BLaER1 treated with 17β-estradiol and CSF1 and Interleukin-3, amounts not matched to agents 10 nM and 100 nM (cell line): Measurements from ENCODE around the gene FBN1.

Experiments used
- H3K27ac ChIP-seq, 11 experiments: shearing (Covaris generic); formaldehyde crosslinking; 2 replicates each; pipeline ENCODE4 v1.8.1; 2022
- H3K27me3 ChIP-seq, 11 experiments: shearing (Covaris generic); formaldehyde crosslinking; 2 replicates each; pipeline ENCODE4 v1.8.1; 2022
- H3K36me3 ChIP-seq, 11 experiments: shearing (Covaris generic); formaldehyde crosslinking; 2 replicates each; pipeline ENCODE4 v1.8.1; 2022
- H3K4me1 ChIP-seq, 10 experiments: shearing (Covaris generic); formaldehyde crosslinking; 2 replicates each; pipeline ENCODE4 v1.8.1; 2022
- H3K4me2 ChIP-seq, 11 experiments: shearing (Covaris generic); formaldehyde crosslinking; 2 replicates each; pipeline ENCODE4 v1.8.1; 2022
- H3K4me3 ChIP-seq, 10 experiments: shearing (Covaris generic); formaldehyde crosslinking; 2 replicates each; pipeline ENCODE4 v1.8.1; 2022
- H3K9ac ChIP-seq, 11 experiments: shearing (Covaris generic); formaldehyde crosslinking; 2 replicates each; pipeline ENCODE4 v1.8.1; 2022
- H3K9me3 ChIP-seq, 11 experiments: shearing (Covaris generic); formaldehyde crosslinking; replicated peaks in 1 of 11; 2 replicates each; pipeline ENCODE4 v1.8.1; 2022
- H4K20me1 ChIP-seq, 11 experiments: shearing (Covaris generic); formaldehyde crosslinking; 2 replicates each; pipeline ENCODE4 v1.8.1; 2022
- Cebpa-rat ChIP-seq, 11 experiments: shearing (Covaris generic); IDR thresholded peaks; 2 replicates each; pipeline ENCODE4 v1.8.1; 2022

Gene FBN1

DNA sequence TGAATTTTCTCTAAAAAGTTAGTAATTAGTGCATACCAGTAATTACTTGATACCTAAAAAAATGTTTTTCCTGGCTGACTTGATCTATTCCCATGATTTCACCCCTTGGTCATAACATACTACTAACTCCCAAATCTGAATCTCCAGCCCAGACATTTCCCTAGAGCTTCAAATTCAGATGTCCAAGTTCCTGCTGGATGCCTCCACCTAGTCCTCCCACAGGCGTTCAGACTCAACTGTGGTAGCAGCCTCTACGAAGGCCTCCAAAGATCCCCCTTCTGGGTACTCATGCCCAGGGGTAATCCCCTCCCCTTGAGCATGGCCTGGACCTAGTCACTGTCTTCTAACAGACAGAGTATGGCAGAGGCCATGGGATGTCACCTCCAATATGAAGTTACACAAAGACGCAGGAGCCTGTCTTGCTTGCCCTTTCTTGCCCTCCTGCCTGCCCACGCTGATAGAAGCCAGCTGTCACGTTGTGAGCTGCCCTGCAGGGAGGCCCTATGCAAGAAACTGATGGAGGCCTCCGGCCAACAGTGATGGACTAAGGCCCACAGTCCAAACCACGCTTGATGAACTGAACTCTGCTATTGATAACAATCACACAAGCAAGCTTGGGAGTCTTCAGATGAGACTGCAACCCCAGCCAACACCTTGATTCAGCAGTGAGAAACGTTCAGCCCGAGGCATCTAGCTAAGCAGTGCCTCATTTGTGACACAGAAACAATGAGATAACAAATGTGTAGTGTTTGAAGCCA is 8.6 kb upstream of the FBN1 start:
- no peak overlapping the region for H3K4me3 ChIP-seq
- H3K4me2 ChIP-seq, result no peak overlapping the region
- no peak overlapping the region for H3K27ac ChIP-seq
- no peaks in the 10 kb centered on the region for H3K27me3 ChIP-seq
- no peaks in the 10 kb centered on the region for H3K36me3 ChIP-seq
- H3K9me3 ChIP-seq, result no peaks in the 10 kb centered on the region
- no peak overlapping the region for H3K9ac ChIP-seq
- no peaks in the 10 kb centered on the region for H4K20me1 ChIP-seq
- no peak for TF ChIP-seq Cebpa-rat (IDR thresholded peaks at IDR 0.05)
- H3K4me1 ChIP-seq, result no peaks in the 10 kb centered on the region

DNA sequence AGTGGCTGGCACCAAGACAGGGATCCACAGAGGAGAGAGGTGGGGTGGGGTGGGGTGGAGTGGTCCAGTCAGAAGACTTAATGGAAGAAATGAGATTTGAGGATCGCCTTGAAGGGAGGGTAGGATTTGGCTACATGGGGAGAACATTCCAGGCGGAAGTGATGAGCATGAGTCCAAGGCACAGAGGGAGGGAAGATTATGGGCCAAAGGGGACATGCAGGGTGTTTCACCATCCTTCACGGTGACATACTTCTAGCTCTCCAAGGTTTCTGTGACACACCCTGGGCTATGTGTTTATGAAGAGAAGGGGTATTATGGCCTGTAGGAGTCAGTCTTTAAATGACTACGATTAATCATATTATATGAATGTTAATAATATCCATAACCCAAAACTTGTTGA is 7.7 kb upstream of the FBN1 start:
- TF ChIP-seq Cebpa-rat (IDR thresholded peaks at IDR 0.05), result no peak

DNA sequence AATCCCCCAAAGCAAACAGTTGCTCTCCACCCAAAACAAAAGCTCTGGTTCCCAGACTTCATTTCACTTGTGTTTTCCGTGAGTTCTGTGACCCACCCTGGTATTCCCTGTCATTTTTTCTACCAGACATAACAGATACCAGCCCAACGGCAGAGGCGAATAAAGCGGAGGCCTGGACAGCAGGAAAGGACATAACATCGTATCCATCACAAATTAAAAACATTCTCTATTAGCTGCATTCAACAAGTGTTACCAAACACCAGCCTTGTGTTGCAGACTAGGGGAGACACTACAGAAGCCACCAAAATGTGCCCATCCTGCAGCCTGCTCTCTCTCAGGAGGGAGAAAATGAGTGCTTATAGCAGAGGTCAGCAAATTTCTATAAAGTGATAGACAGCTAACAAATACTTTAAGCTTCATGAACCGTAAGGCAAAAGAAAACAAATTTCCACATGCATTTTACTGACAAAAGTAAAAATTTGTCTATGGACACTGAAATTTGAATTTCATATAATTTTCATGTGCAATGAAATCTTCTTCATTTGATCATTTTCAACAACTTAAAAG is 7.1 kb upstream of the FBN1 start:
- TF ChIP-seq Cebpa-rat (IDR thresholded peaks at IDR 0.05), result no peak
- Histone ChIP-seq H3K9me3 (no peaks in the 10 kb centered on the region), H3K36me3 (no peaks in the 10 kb centered on the region), H3K27ac (no peak overlapping the region), H4K20me1 (peaks cover 0 to 3% (median 0%) of the 10 kb centered on the region in 11 experiments; a peak in 1 of 22 replicates), H3K4me3 (no peak overlapping the region), H3K4me1 (no peaks in the 10 kb centered on the region), H3K27me3 (peaks cover 0 to 9% (median 8%) of the 10 kb centered on the region in 11 experiments; a peak in 20 of 22 replicates), H3K9ac (no peak overlapping the region), H3K4me2 (no peak overlapping the region)

More for the DNA sequence above, 7.7 kb upstream of the FBN1 start:
- H3K4me3 ChIP-seq, result no peak overlapping the region
- peaks cover 0 to 3% (median 2%) of the 10 kb centered on the region in 11 experiments; a peak in 12 of 22 replicates for H3K27me3 ChIP-seq
- no peaks in the 10 kb centered on the region for H3K9me3 ChIP-seq
- H3K27ac ChIP-seq, result no peak overlapping the region
- no peak overlapping the region for H3K9ac ChIP-seq
- H4K20me1 ChIP-seq, result no peaks in the 10 kb centered on the region; a peak in 1 of 22 replicates
- no peak overlapping the region for H3K4me2 ChIP-seq
- H3K4me1 ChIP-seq, result no peaks in the 10 kb centered on the region
- H3K36me3 ChIP-seq, result no peaks in the 10 kb centered on the region

DNA sequence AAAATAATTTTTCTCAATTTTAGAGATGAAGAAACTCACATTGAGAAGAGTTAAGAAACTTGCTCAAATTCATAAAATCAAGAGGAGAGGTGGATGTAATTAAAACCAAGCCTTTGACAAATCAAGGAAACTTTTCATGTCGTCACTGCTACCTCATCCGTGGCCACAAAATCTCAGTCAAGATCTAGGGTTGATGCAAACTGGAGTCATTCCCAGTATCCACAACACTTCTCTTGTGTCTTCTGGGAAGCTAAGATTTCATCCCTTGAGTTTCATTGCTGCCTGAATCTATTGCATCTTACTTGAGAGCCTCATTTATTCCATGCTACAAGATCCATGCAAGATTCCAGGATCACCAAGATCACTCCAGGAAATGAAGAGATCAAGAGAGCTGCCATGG is 5.4 kb upstream of the FBN1 start:
- Histone ChIP-seq H3K9me3 (no peaks in the 10 kb centered on the region), H4K20me1 (peaks cover 0 to 13% (median 7%) of the 10 kb centered on the region in 11 experiments; a peak in 9 of 22 replicates), H3K4me2 (no peak overlapping the region), H3K9ac (no peak overlapping the region), H3K27me3 (peaks cover 15 to 25% (median 24%) of the 10 kb centered on the region in 11 experiments), H3K36me3 (no peaks in the 10 kb centered on the region), H3K4me1 (peaks cover 0 to 3% (median under 1%) of the 10 kb centered on the region in 10 experiments; a peak in 1 of 20 replicates), H3K4me3 (no peak overlapping the region), H3K27ac (no peak overlapping the region)
- no peak for TF ChIP-seq Cebpa-rat (IDR thresholded peaks at IDR 0.05)

DNA sequence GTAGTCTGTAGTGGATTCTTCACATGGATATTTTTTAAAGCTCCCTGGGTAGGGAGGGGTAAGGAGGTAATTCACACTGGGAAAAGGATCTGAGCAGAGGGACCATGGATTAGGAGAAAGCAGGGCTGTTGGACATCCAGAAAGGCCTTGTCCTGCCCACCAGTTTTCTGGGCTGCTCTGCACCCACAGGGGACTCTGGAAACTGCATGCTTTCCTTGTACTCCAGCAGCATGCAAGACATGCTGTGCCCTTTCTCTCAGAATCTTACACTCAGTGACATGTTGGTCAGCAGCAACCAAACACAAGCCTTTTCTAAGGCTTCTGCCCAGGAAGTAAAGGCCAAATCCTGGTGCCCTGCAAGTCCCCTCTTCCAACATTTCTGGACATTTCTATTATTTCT is 2.5 kb upstream of the FBN1 start:
- H3K4me3 ChIP-seq, result no peak overlapping the region
- peaks cover 0 to 28% (median 12%) of the 10 kb centered on the region in 11 experiments; a peak in 13 of 22 replicates for H4K20me1 ChIP-seq
- H3K9me3 ChIP-seq, result no peaks in the 10 kb centered on the region
- peaks cover 9 to 25% (median 15%) of the 10 kb centered on the region in 10 experiments; a peak in 19 of 20 replicates for H3K4me1 ChIP-seq
- H3K4me2 ChIP-seq, result no peak overlapping the region
- H3K27ac ChIP-seq, result no peak overlapping the region
- TF ChIP-seq Cebpa-rat (IDR thresholded peaks at IDR 0.05), result no peak
- peaks cover 45 to 55% (median 54%) of the 10 kb centered on the region in 11 experiments for H3K27me3 ChIP-seq
- no peak overlapping the region for H3K9ac ChIP-seq
- no peaks in the 10 kb centered on the region for H3K36me3 ChIP-seq

DNA sequence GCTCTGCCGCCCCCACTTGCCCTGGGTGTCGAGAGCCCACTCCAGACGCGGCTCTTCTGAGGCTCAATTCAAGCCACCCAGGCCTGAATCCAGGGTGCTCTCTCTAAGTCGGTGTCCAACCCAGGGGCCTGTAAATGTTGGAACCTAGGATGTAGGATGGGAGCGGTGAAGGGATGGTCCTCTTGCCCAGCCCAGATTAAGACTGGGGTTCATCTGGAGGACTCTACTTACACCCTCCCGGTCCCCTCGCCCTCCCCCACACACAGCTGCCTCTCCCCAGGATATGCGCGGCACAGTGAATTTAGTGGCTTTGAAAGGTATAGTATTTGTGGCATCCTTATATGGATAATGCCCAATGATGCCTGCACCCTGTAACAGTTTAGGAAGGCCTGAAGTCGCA is 822 bp upstream of the FBN1 start:
- TF ChIP-seq Cebpa-rat (IDR thresholded peaks at IDR 0.05), result no peak
- H4K20me1 ChIP-seq, result peaks cover 0 to 28% (median 12%) of the 10 kb centered on the region in 11 experiments; a peak in 13 of 22 replicates
- H3K36me3 ChIP-seq, result no peaks in the 10 kb centered on the region
- H3K4me1 ChIP-seq, result peaks cover 9 to 32% (median 20%) of the 10 kb centered on the region in 10 experiments
- H3K27me3 ChIP-seq, result peaks cover 48 to 58% (median 57%) of the 10 kb centered on the region in 11 experiments
- H3K4me2 ChIP-seq, result peak overlapping the region; percentile 93 to 100 (median 98); a peak in 21 of 22 replicates
- H3K9me3 ChIP-seq, result no peaks in the 10 kb centered on the region
- H3K27ac ChIP-seq, result no peak overlapping the region
- peak overlapping the region; percentile 63 to 79 (median 70); a peak in 19 of 20 replicates for H3K4me3 ChIP-seq
- H3K9ac ChIP-seq, result peak overlapping the region in 4 of 11 experiments; percentile 53 to 66 (median 64); a peak in 4 of 22 replicates

DNA sequence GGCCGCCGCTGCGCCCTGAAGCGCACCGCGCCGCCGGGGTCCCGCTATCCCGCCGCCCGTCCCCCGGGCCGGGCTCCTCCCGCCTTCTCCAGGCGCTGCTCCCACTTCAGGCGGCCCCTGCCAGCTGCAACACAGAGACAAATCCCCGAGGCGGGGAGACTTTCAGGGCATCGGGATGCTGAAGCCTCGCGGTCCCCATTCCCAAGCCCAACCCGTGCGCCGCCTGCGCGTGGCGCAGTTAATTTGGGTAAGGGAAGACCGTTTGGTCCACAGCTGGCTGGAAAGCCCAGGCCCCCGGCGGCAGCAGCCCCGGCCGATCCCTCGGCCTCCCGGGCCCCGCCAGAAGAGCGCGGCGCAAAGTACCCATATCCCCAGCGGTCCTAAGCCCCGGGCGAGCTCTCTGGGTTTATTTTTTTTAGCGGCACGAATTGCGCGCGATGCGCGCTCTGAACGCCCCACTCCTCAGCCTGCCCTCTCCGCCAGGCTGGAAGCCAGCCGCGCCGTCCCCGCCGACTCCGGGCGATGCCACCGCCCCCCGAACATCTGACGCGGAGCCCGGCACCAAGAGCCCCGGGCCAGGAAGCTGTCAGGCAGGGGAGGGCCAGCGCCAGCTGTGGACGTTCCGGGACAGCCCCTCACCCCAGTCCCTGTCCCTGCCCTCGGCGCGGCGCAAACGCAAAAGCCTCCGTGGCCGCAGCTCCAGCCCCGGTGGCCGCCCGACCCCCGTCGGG is 517 bp downstream of the FBN1 start:
- peaks cover 0 to 28% (median 12%) of the 10 kb centered on the region in 11 experiments; a peak in 13 of 22 replicates for H4K20me1 ChIP-seq
- peaks cover 9 to 32% (median 20%) of the 10 kb centered on the region in 10 experiments for H3K4me1 ChIP-seq
- H3K4me2 ChIP-seq, result peak overlapping the region; percentile 93 to 100 (median 98)
- no peaks in the 10 kb centered on the region for H3K36me3 ChIP-seq
- no peak for TF ChIP-seq Cebpa-rat (IDR thresholded peaks at IDR 0.05)
- no peaks in the 10 kb centered on the region for H3K9me3 ChIP-seq
- no peak overlapping the region for H3K27ac ChIP-seq
- H3K27me3 ChIP-seq, result peaks cover 48 to 58% (median 57%) of the 10 kb centered on the region in 11 experiments
- peak overlapping the region; percentile 63 to 79 (median 70) for H3K4me3 ChIP-seq
- H3K9ac ChIP-seq, result peak overlapping the region; percentile 30 to 70 (median 57); a peak in 20 of 22 replicates

DNA sequence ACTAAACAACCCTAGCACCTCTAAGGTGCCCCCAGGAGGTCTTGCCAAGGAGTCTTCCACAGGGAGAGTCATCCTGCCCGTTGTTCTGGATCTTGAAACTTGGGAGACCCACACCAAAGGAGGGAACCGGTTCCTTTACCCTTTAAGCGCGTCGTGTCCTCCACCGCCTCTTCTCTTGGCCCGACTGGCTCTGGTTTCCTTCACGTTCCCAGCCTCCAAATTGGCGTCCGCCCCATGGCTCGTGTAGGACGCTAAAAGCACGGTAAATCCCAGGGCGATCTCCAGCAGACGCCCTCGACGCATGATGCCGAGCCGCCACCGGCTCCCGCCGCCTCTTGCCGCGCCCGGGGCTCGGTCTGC is 1.1 kb downstream of the FBN1 start:
- Histone ChIP-seq H4K20me1 (peaks cover 0 to 28% (median 12%) of the 10 kb centered on the region in 11 experiments; a peak in 13 of 22 replicates), H3K4me3 (peak overlapping the region; percentile 63 to 79 (median 70)), H3K9ac (peak overlapping the region in 7 of 11 experiments; percentile 50 to 70 (median 65); a peak in 12 of 22 replicates), H3K9me3 (no peaks in the 10 kb centered on the region), H3K4me1 (peaks cover 9 to 32% (median 20%) of the 10 kb centered on the region in 10 experiments), H3K4me2 (peak overlapping the region; percentile 93 to 100 (median 98)), H3K36me3 (no peaks in the 10 kb centered on the region), H3K27me3 (peaks cover 48 to 58% (median 57%) of the 10 kb centered on the region in 11 experiments), H3K27ac (no peak overlapping the region)
- TF ChIP-seq Cebpa-rat (IDR thresholded peaks at IDR 0.05), result no peak
